HG03095 (cell line): ENCODE data around the gene RDH8.
"Not testable (repeated sequence)": the region's sequence is repeated elsewhere in the genome, so short reads cannot be mapped to it uniquely, and the experiment has no call there.

ENCODE experiments used
- ATAC-seq: cut with Tn5 transposase; IDR thresholded peaks from one replicate; pipeline ENCODE4 v1.9.1; 2021; ENCODE audit warnings: moderate library complexity; ENCODE audit not compliant: unreplicated experiment

The RDH8 gene

GRCh38 chr19:10005632-10006334 lies 7.5 kb upstream of the RDH8 start:
- no peak for ATAC-seq

- no peak for ATAC-seq
Measured at GRCh38 chr19:10006335-10006708, 7.0 kb upstream of the RDH8 start.

- no peak for ATAC-seq
Measured at GRCh38 chr19:10006752-10007323, 6.4 kb upstream of the RDH8 start.

GRCh38 chr19:10007371-10008183 lies 5.7 kb upstream of the RDH8 start:
- no peak for ATAC-seq

- no peak for ATAC-seq
Measured at GRCh38 chr19:10008184-10008765, 5.0 kb upstream of the RDH8 start.

GRCh38 chr19:10009714-10010224 lies 3.5 kb upstream of the RDH8 start:
- ATAC-seq: no peak

- ATAC-seq: no peak
Measured at GRCh38 chr19:10010247-10010691, 3.0 kb upstream of the RDH8 start, which contains the start of gene COL5A3. Gene COL5A3 (minus strand): TSS chr19:10010504. CDS start chr19:10010385, 119 bp downstream.

- ATAC-seq: no peak
Measured at GRCh38 chr19:10010939-10011338, 2.3 kb upstream of the RDH8 start.

GRCh38 chr19:10011974-10012373 lies 1.3 kb upstream of the RDH8 start:
- ATAC-seq: no peak

- ATAC-seq: no peak
Measured at GRCh38 chr19:10013834-10014618, 743 bp downstream of the RDH8 start.

GRCh38 chr19:10018263-10018662 lies 5.0 kb downstream of the RDH8 start:
- no peak for ATAC-seq

GRCh38 chr19:10018786-10019185 lies 5.5 kb downstream of the RDH8 start:
- no peak for ATAC-seq

- ATAC-seq: no peak
Measured at GRCh38 chr19:10019246-10019645, 6.0 kb downstream of the RDH8 start.

GRCh38 chr19:10020851-10021250 lies 7.6 kb downstream of the RDH8 start:
- no peak for ATAC-seq

GRCh38 chr19:10021446-10021845 lies 8.2 kb downstream of the RDH8 start:
- ATAC-seq: no peak

- no peak for ATAC-seq
Measured at GRCh38 chr19:10021863-10022262, 8.6 kb downstream of the RDH8 start.

GRCh38 chr19:10023096-10023495 lies 9.8 kb downstream of the RDH8 start:
- ATAC-seq: not testable (repeated sequence)

- no peak for ATAC-seq
Measured at GRCh38 chr19:10026744-10027143, 13.5 kb downstream of the RDH8 start.

GRCh38 chr19:10027158-10027997 lies 14.1 kb downstream of the RDH8 start:
- no peak for ATAC-seq

GRCh38 chr19:10033614-10034013 lies 20.3 kb downstream of the RDH8 start:
- ATAC-seq: no peak
